Occipital lobe (tissue), 2 donors: Measurements from ENCODE around the gene ALDH3B2. TPM values are rescaled to one million over a fixed set of nuclear protein-coding genes. Genes with fewer than 3 reads are reported as not detected.
"Not testable (repeated sequence)": the region's sequence is repeated elsewhere in the genome, so short reads cannot be mapped to it uniquely, and the experiment has no call there.

Experiments
- DNase-seq: peaks from one replicate; lab custom pipeline; 2025; lab: John Stamatoyannopoulos, UW
- total RNA-seq: library from RNA; depleted of rRNA; stranded (reverse); fragments of >200 nt; gene quantifications from one replicate; pipeline ENCODE4 v1.2.3, GENCODE V29; 2014

The ALDH3B2 gene
- total RNA-seq, 1 donor from 2014 or later: not detected

- not testable (repeated sequence) for DNase-seq
These were observed 11.4 kb upstream of the ALDH3B2 start for GRCh38 chr11:67685641-67686332.

- not testable (repeated sequence) for DNase-seq
These were observed 8.0 kb upstream of the ALDH3B2 start for GRCh38 chr11:67682126-67683034.

DNA sequence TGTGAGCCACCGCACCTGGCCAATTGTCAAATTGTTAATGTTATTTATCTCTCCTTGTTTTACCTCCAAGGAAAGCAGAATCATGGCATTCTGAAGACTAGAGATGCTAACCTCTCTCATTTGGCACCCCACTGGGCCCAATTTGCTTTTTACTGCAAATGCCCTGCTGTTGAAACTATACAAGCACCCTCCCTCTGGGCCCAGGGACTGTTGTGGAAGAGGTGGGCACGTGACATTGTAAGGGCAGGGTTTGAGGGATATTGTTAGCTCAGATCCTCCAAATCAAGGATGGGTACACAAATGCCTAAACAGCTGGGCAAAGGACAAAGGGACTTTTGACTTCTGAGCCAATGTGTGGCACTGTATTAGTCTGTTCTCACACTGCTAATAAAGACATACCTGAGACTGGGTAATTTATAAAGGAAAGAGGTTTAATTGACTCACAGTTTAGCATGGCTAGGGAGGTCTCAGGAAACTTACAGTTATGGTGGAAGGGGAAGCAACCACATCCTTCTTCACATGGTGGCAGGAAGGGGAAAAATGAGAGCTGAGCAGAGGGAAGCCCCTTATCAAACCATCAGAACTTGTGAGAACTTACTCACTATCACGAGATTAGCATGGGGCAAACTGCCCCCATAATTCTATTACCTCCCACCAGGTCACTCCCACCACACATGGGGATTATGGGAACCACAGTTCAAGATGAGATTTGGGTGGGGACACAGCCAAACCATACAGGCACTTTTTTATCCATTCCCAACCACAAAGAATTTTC, 6.5 kb upstream of the ALDH3B2 start:
- DNase-seq: no peak

GRCh38 chr11:67675058-67675747, 780 bp upstream of the ALDH3B2 start:
- DNase-seq: no peak

DNA sequence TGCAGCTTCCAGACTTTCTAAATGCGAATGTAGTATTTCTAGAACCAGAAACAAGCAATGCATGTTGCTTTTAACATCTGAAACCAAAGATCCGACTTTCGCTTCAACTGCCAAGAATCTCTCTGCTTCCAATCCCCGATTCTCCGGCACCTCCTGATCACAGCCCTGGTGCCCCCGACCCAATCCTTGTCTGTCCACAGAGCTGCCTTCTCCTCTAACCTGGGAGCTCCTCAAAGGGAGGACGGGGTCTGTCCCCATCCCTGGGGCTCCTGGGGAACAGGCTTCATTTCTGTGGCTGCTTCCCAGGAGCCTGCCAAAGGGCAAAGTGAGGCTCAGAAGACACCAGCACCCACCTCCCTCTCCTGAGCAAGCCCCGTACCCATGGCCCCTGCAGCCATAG, 521 bp downstream of the ALDH3B2 start:
- no peak for DNase-seq

GRCh38 chr11:67673358-67673757, 1.1 kb downstream of the ALDH3B2 start:
- no peak for DNase-seq

DNA sequence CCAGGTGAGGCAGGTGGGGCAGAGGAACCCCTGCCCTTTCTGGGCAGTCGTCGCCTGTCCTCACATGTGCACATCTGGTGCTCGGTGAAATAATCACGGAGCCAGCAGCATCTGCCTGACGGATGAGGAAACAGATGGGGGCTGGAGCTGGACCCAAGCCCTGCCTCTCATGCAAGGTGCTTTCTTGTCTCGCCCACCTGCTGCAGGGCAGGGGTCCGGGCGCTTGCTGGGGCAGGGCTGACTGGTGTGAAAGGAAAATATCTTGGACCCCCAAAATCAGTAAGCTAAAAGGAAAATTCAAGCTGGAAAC, 3.3 kb downstream of the ALDH3B2 start:
- DNase-seq: no peak

GRCh38 chr11:67670316-67671210, 3.9 kb downstream of the ALDH3B2 start:
- no peak for DNase-seq

DNA sequence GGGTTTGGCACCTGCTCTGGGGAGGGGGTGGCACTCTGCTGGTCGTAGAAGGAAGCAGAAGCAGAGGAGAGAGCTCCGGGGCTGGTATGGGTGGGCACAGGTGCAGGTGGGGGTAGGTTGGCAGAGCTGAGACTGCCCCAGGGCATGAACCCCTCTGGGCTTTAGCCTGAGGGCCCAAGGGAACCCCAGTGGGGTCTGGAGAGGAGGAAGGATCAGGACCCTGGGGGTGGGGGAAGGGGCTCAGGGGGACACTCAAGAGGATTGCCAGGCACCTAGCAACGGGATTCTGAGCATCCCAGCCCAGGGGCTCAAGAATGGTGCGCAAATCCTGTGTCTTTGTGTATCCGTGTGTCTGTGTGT, 6.3 kb downstream of the ALDH3B2 start:
- no peak for DNase-seq

DNA sequence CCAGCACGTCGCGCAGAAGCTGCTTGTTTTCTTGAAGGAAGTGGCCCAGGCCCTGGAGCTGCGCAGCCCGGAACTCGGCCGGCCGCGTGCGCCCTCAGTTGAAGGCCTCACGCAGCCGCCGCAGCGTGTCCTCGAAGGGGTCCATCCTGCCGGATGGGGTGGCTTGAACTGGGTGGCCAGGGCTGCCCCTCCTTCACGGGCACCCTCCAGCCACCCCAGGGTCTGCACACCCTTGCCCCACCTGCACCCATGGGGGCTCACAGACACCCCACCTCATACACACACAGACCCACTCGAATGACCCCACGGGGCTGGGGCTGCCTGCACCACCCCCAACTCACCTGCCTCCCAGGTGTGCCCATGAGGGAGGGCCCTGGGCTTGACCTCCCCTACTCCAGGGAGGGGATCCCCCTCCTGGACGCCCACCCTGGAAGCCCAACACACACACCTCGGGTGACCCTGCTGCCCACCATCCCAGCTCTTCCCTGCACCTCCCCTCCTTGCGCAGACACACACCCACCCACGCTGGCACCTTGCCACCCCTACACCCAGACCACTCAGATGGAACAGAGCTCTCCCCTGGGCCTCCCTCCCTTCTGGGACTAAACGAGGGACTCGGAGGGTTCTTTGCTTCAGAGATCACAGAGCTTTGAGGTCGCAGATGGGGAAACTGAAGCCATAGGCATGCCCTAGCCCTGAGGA, 6.8 kb downstream of the ALDH3B2 start:
- DNase-seq: no peak

GRCh38 chr11:67666676-67667489, 7.5 kb downstream of the ALDH3B2 start:
- no peak for DNase-seq

DNA sequence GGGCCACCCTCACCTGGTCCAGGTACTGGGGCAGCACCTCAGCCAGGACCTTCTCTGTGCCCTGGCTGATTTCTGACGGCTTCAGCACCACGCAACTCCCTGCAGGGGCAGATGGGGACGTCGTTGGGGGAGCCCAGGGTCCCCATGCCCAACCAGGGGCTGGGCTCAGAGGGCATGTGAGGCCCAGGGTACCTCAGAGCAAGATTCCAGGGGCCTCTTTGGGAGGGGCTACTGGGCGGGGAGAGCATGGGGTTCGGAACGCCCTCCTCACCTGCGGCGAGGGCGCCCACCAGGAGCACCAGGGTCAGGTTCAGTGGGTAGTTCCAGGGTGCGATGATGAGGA, 8.1 kb downstream of the ALDH3B2 start:
- DNase-seq: no peak

DNA sequence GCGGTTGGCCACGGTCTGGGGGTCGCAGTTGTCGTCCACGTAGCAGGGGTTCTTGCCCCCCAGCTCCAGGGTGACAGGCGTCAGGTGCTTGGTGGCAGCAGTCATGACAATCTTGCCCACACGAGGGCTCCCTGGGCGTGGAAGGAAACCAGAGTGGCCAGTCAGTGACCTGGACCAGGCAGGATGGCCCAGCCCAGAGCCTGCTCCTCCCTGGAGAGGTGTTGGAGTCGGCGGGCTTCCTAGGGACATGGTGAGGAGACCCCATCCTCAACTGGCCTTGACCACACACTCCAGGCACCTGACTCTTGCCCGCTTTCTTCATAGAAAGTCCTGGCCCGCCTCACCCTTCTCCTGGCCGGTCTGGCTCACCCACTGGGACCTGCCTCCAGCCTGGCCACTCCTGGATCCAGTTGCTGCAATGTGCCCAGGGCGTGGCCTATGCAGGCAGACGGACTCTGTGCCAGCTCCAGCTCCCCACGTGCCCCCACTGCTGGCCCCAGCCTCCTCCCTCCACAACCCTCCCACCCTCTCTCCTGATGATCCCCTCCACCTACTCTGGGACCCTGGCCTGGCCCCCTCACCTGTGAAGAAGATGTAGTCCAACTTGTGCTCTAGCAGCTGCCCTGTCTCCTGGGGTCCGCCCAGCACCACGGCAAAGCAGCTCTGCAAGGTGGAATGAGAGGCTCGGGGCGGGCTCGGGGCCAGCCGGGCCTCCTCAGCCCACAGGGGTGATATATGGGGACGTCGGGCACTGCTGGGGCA, 8.7 kb downstream of the ALDH3B2 start:
- no peak for DNase-seq

DNA sequence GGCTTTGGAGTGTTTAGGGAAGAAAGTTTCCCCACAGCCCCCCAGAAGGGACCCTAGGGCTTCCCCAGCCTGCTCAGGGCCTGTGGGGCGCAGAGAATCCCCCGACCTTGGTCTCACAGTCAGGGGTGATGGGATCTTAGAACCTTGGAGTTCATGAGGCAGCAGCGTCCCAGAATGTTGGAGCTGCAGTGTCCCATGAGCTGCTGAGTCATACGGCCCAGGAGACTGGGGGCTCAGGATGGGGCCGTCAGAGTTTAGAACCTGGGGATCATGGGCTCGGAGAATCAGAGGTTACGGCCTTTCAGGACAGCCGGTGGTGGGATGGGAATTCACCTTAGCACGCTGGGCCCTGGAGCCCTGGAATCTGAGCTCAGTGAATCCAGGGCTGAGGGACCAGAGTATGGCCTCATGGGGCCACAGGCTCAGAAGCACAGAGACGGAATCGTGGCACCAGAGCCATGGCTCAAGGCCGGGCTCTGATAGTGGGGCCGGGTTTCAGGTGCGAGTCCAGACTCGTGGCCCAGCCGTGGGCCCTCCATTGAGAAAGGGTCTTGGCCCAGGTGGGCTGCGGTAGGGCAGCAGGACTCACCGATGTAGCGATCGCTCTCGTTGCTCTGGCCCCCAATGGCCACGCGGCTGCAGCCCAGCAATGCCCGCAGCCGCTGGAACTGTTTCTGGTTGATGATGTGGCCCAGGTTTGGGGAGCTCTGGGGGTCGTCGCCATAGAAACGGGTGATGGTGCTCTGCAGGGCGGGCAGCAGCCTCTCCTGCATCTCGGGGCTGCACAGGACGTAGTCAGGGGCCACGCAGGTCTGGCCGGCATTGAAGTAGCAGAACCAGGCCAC, 9.5 kb downstream of the ALDH3B2 start:
- no peak for DNase-seq

DNA sequence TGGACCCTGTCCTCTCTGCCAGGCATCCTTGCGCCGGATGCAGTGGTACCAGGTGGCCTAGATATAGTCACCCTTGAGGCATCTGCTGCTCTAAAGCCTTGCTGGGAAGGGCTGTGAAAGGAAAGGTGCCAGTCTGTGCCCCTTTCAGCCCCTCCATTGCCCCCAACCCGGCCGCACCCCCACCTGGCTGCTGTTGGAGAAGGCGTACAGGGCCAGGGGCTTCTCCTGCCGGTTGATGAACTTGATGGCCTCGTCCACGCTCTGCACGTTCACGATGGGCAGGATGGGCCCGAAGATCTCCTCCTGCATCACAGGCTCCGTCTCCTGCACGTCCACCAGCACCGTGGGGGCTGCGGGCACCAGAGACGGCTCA, 10.2 kb downstream of the ALDH3B2 start:
- DNase-seq: no peak

- no peak for DNase-seq
These were observed 10.8 kb downstream of the ALDH3B2 start for GRCh38 chr11:67663532-67664212.
